H9 (cell line): ENCODE results near the gene NHERF1. TPM values are rescaled to one million over a fixed set of nuclear protein-coding genes. Genes with fewer than 3 reads are reported as not detected.

Experiments
- DNase-seq: peaks from one replicate; pipeline ENCODE4 v3.0.0-alpha.2; 2017
- H2AFZ ChIP-seq: one replicate; pipeline ENCODE4 v1.6.1; 2013; ENCODE audit warnings: mild to moderate bottlenecking, low read length, control low read depth, moderate library complexity
- H2AK5ac ChIP-seq: 2 replicates; pipeline ENCODE4 v1.6.1; 2013; ENCODE audit warnings: low read length, control low read depth, mixed read lengths; ENCODE audit not compliant: insufficient read length
- H2BK120ac ChIP-seq: one replicate; pipeline ENCODE4 v1.6.1; 2013; ENCODE audit warnings: low read depth, mild to moderate bottlenecking, low read length, control low read depth, inconsistent platforms; ENCODE audit not compliant: poor library complexity, severe bottlenecking
- H2BK12ac ChIP-seq: 2 replicates; pipeline ENCODE4 v1.6.1; 2013; ENCODE audit warnings: low read length, control low read depth, mixed read lengths, low read depth; ENCODE audit not compliant: insufficient read length
- H2BK15ac ChIP-seq: 2 replicates; pipeline ENCODE4 v1.6.1; 2013; ENCODE audit warnings: low read depth, low read length, control low read depth
- H2BK20ac ChIP-seq: one replicate; pipeline ENCODE4 v1.6.1; 2013; ENCODE audit warnings: low read depth, mild to moderate bottlenecking, low read length, control low read depth, inconsistent platforms; ENCODE audit not compliant: poor library complexity, severe bottlenecking
- H2BK5ac ChIP-seq: 2 replicates; pipeline ENCODE4 v1.6.1; 2013; ENCODE audit warnings: low read length, control low read depth, mixed read lengths; ENCODE audit not compliant: insufficient read length
- H3K14ac ChIP-seq: 2 replicates; pipeline ENCODE4 v1.6.1; 2013; ENCODE audit warnings: low read length, control low read depth; ENCODE audit not compliant: insufficient read depth
- H3K18ac ChIP-seq: 2 replicates; pipeline ENCODE4 v1.6.1; 2013; ENCODE audit warnings: low read depth, mild to moderate bottlenecking, mixed read lengths, low read length, control low read depth; ENCODE audit not compliant: insufficient read length
- H3K23ac ChIP-seq: 2 replicates; pipeline ENCODE4 v1.6.1; 2013; ENCODE audit warnings: low read length, control low read depth, mixed read lengths, low read depth; ENCODE audit not compliant: insufficient read length
- H3K23me2 ChIP-seq: 2 replicates; pipeline ENCODE4 v1.6.1; 2013; ENCODE audit warnings: low read depth, mild to moderate bottlenecking, mixed read lengths, low read length, control low read depth; ENCODE audit not compliant: insufficient read length, poor library complexity, severe bottlenecking
- H3K27ac ChIP-seq: 2 replicates; pipeline ENCODE4 v1.5.1; 2013; ENCODE audit warnings: low read length, control low read depth, mixed read lengths, low read depth; ENCODE audit not compliant: insufficient read length
- H3K27me3 ChIP-seq: 2 replicates; pipeline ENCODE4 v1.6.1; 2013; ENCODE audit warnings: low read length, control low read depth, inconsistent platforms; ENCODE audit not compliant: insufficient read depth
- H3K4ac ChIP-seq: 2 replicates; pipeline ENCODE4 v1.6.1; 2013; ENCODE audit warnings: low read depth, mild to moderate bottlenecking, control low read depth, inconsistent platforms, low read length, moderate library complexity
- H3K4me1 ChIP-seq: 2 replicates; pipeline ENCODE4 v1.6.1; 2013; ENCODE audit warnings: low read length, control low read depth, inconsistent platforms; ENCODE audit not compliant: insufficient read depth
- H3K4me2 ChIP-seq: 2 replicates; pipeline ENCODE4 v1.6.1; 2013; ENCODE audit warnings: low read length, control low read depth, mixed read lengths; ENCODE audit not compliant: insufficient read length, insufficient read depth
- H3K56ac ChIP-seq: 2 replicates; pipeline ENCODE4 v1.6.1; 2013; ENCODE audit warnings: low read depth, mild to moderate bottlenecking, mixed read lengths, low read length, control low read depth; ENCODE audit not compliant: insufficient read length
- H3K79me1 ChIP-seq: 2 replicates; pipeline ENCODE4 v1.6.1; 2013; ENCODE audit warnings: low read depth, mild to moderate bottlenecking, moderate library complexity, low read length, control low read depth, inconsistent platforms; ENCODE audit not compliant: insufficient read depth, poor library complexity, severe bottlenecking
- H3K79me2 ChIP-seq: 2 replicates; pipeline ENCODE4 v1.6.1; 2013; ENCODE audit warnings: low read length, control low read depth, inconsistent platforms; ENCODE audit not compliant: insufficient read depth
- H3K9ac ChIP-seq: 2 replicates; pipeline ENCODE4 v1.6.1; 2013; ENCODE audit warnings: low read length, control low read depth, mixed read lengths; ENCODE audit not compliant: insufficient read length; ENCODE audit errors: extremely low read depth
- H3K9me3 ChIP-seq: one replicate; pipeline ENCODE4 v1.6.1; 2013; ENCODE audit warnings: low read depth, low read length, inconsistent platforms; ENCODE audit not compliant: control insufficient read depth
- H3T11ph ChIP-seq: one replicate; pipeline ENCODE4 v1.6.1; 2013; ENCODE audit warnings: mild to moderate bottlenecking, low read length, control low read depth, inconsistent platforms
- H4K20me1 ChIP-seq: one replicate; pipeline ENCODE4 v1.6.1; 2013; ENCODE audit not compliant: control insufficient read depth, insufficient read length, insufficient read depth
- H4K5ac ChIP-seq: 2 replicates; pipeline ENCODE4 v1.6.1; 2013; ENCODE audit warnings: low read depth, mild to moderate bottlenecking, mixed read lengths, low read length, control low read depth; ENCODE audit not compliant: insufficient read length
- H4K8ac ChIP-seq: replicated peaks from 2 replicates; pipeline ENCODE4 v1.6.1; 2013; ENCODE audit warnings: low read length, control low read depth, mixed read lengths, low read depth; ENCODE audit not compliant: insufficient read length
- H4K91ac ChIP-seq: 2 replicates; pipeline ENCODE4 v1.6.1; 2013; ENCODE audit warnings: low read depth, mild to moderate bottlenecking, moderate library complexity, mixed read lengths, low read length, control low read depth; ENCODE audit not compliant: insufficient read length
- H3K27ac Mint-ChIP-seq, 3 experiments: 2 replicates in 2 of 3; 3 replicates in 1 of 3; pipeline ENCODE4 v1.8.0; 2020 to 2021; ENCODE audit warnings: mixed read lengths in 3 of 3, mild to moderate bottlenecking in 1 of 3, moderate library complexity in 1 of 3
- H3K27me3 Mint-ChIP-seq: 2 replicates; pipeline ENCODE4 v1.8.0; 2021; ENCODE audit warnings: low read depth, mild to moderate bottlenecking, moderate library complexity, mixed read lengths
- H3K36me3 Mint-ChIP-seq, 3 experiments: 2 replicates in 2 of 3; 3 replicates in 1 of 3; pipeline ENCODE4 v1.8.0; 2020 to 2021; ENCODE audit warnings: low read depth in 3 of 3, mixed read lengths in 3 of 3; ENCODE audit not compliant: insufficient read depth in 1 of 3
- H3K4me1 Mint-ChIP-seq, 2 experiments: 2 replicates each; pipeline ENCODE4 v1.8.0; 2020; ENCODE audit warnings: mixed read lengths in 2 of 2
- H3K4me3 Mint-ChIP-seq, 2 experiments: 2 replicates in 1 of 2; 3 replicates in 1 of 2; pipeline ENCODE4 v1.8.0; 2020 to 2021; ENCODE audit warnings: mild to moderate bottlenecking in 2 of 2, mixed read lengths in 2 of 2, moderate library complexity in 1 of 2
- H3K9me3 Mint-ChIP-seq, 2 experiments: 2 replicates in 1 of 2; 3 replicates in 1 of 2; pipeline ENCODE4 v1.8.0; 2020; ENCODE audit warnings: mild to moderate bottlenecking in 2 of 2, mixed read lengths in 2 of 2, moderate library complexity in 1 of 2
- WGBS: extraction: QIAGEN DNeasy Blood & Tissue Kit; methylation state at CpG from one replicate; pipeline ENCODE4 v1.1.7; 2013; ENCODE audit warnings: missing lambda C conversion rate, low lambda C conversion rate, mixed read lengths; ENCODE audit not compliant: insufficient read length; ENCODE audit errors: extremely low coverage; 5-methylcytosine and 5-hydroxymethylcytosine counted together
- total RNA-seq: library from RNA; stranded (reverse); gene quantifications from 2 replicates; pipeline ENCODE4 v1.2.1, GENCODE V29; 2021
- TF ChIP-seq, protein P1 (sequence below): fragments of 200-600 bp; sonication (generic); conservative IDR thresholded peaks from 3 replicates; pipeline ENCODE4 v1.8.0; 2021; ENCODE audit warnings: antibody characterized with exemption, mild to moderate bottlenecking

NHERF1 gene
- total RNA-seq, 1 experiment from 2014 or later, result 74.4 TPM

- no peaks in the 10 kb centered on the region for H3K27me3 ChIP-seq
- Mint-ChIP-seq H3K27me3 (no peaks in the 10 kb centered on the region), H3K4me3 (peak overlapping the region; percentile 91 to 95), H3K27ac (peak overlapping the region; percentile 89 to 97 (median 93); a peak in 6 of 7 replicates), H3K36me3 (peaks cover 18 to 43% (median 41%) of the 10 kb centered on the region in 3 experiments), H3K4me1 (peaks cover 9 to 18% of the 10 kb centered on the region in 2 experiments), H3K9me3 (no peaks in the 10 kb centered on the region)
- no CpG with 5 or more reads among the region's 12 CpGs for WGBS
- no peak overlapping the region for H2BK5ac ChIP-seq
- no peak for DNase-seq
- H3K56ac ChIP-seq, result no peak overlapping the region
- H3K18ac ChIP-seq, result no peak overlapping the region
- H2BK15ac ChIP-seq, result no peak overlapping the region
- H4K8ac ChIP-seq, result no peak overlapping the region
- peaks cover 10% of the 10 kb centered on the region for H3K23me2 ChIP-seq
- no peak overlapping the region for H4K5ac ChIP-seq
- H3K23ac ChIP-seq, result no peak overlapping the region
- peak overlapping the region; percentile 57 for H3K9ac ChIP-seq
- no peak overlapping the region for H2BK120ac ChIP-seq
- H3K79me1 ChIP-seq, result no peaks in the 10 kb centered on the region
- no peak overlapping the region for H3K14ac ChIP-seq
- no peaks in the 10 kb centered on the region; the same call in 1 of the 2 replicates for H3K4me1 ChIP-seq
- TF ChIP-seq, protein P1, sequence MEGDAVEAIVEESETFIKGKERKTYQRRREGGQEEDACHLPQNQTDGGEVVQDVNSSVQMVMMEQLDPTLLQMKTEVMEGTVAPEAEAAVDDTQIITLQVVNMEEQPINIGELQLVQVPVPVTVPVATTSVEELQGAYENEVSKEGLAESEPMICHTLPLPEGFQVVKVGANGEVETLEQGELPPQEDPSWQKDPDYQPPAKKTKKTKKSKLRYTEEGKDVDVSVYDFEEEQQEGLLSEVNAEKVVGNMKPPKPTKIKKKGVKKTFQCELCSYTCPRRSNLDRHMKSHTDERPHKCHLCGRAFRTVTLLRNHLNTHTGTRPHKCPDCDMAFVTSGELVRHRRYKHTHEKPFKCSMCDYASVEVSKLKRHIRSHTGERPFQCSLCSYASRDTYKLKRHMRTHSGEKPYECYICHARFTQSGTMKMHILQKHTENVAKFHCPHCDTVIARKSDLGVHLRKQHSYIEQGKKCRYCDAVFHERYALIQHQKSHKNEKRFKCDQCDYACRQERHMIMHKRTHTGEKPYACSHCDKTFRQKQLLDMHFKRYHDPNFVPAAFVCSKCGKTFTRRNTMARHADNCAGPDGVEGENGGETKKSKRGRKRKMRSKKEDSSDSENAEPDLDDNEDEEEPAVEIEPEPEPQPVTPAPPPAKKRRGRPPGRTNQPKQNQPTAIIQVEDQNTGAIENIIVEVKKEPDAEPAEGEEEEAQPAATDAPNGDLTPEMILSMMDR, result no peak
- H2AK5ac ChIP-seq, result no peak overlapping the region
- no peak overlapping the region for H2BK12ac ChIP-seq
- no peak overlapping the region for H4K91ac ChIP-seq
- no peaks in the 10 kb centered on the region for H4K20me1 ChIP-seq
- no peak overlapping the region for H3T11ph ChIP-seq
- H3K79me2 ChIP-seq, result no peaks in the 10 kb centered on the region
- H3K9me3 ChIP-seq, result no peaks in the 10 kb centered on the region
- no peak overlapping the region for H2AFZ ChIP-seq
- no peak overlapping the region for H3K4ac ChIP-seq
- no peak overlapping the region for H2BK20ac ChIP-seq
- H3K27ac ChIP-seq, result peak overlapping the region; percentile 10
- peak overlapping the region; percentile 88 for H3K4me2 ChIP-seq
Measured at GRCh38 chr17:74775409-74776043, 27.1 kb downstream of the NHERF1 start.
